HG03521 (cell line): Measurements from ENCODE around the gene HCN3.
"Not testable (repeated sequence)": the region's sequence is repeated elsewhere in the genome, so short reads cannot be mapped to it uniquely, and the experiment has no call there.

Source experiments
- ATAC-seq: cut with Tn5 transposase; IDR thresholded peaks from one replicate; pipeline ENCODE4 v1.9.1; 2021; ENCODE audit warnings: mild to moderate bottlenecking, moderate library complexity; ENCODE audit not compliant: unreplicated experiment

Gene HCN3

DNA sequence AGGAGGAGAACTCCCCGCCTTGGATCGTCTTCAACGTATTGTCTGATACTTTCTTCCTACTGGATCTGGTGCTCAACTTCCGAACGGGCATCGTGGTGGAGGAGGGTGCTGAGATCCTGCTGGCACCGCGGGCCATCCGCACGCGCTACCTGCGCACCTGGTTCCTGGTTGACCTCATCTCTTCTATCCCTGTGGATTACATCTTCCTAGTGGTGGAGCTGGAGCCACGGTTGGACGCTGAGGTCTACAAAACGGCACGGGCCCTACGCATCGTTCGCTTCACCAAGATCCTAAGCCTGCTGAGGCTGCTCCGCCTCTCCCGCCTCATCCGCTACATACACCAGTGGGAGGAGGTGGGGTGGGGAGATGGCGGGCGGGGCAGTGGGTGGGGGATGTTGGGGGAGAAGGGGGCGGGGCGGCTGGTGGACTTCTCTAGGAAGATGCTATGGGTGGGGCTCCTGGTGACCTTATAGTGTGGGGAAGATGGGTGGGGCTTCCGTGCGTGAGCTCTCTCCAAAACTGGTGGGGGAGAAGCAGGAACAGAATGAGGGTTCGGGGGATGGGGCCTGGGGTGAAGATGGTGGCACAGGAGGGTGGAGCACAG lies 5.3 kb downstream of the HCN3 start:
- no peak for ATAC-seq

DNA sequence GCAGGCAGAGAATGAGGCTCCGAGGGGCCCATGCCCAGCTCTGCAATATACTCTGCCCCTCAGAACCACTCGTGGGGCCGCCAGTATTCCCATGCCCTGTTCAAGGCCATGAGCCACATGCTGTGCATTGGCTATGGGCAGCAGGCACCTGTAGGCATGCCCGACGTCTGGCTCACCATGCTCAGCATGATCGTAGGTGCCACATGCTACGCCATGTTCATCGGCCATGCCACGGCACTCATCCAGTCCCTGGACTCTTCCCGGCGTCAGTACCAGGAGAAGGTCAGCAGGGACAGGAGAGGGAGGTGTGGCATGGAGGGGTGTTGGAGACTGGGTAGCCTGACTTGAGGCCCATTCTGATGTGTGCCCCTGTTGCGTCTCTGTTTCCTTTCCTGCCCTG lies 7.2 kb downstream of the HCN3 start:
- no peak for ATAC-seq

DNA sequence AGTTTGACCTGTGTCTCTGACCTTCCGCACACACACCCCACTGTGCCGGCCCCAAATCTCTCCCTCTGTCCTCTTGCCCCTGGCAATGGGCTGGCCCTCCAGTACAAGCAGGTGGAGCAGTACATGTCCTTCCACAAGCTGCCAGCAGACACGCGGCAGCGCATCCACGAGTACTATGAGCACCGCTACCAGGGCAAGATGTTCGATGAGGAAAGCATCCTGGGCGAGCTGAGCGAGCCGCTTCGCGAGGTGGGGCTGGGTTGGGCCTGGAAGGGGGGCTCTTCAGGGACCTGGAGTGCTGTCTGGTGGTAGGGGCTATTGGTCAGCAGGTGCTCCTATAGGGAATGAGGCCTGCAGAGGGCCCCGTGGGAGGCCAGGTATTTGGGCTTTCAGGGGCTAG lies 7.8 kb downstream of the HCN3 start:
- ATAC-seq: no peak

DNA sequence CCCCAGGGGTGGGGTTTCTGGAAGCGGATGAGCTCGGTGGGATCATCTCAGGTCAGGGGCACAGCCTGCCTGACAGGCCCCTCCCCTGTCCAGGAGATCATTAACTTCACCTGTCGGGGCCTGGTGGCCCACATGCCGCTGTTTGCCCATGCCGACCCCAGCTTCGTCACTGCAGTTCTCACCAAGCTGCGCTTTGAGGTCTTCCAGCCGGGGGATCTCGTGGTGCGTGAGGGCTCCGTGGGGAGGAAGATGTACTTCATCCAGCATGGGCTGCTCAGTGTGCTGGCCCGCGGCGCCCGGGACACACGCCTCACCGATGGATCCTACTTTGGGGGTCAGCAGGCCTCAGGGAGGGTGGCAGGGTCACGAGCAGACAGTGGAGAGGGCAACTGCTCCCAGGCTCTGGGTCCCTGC lies 8.4 kb downstream of the HCN3 start:
- no peak for ATAC-seq

DNA sequence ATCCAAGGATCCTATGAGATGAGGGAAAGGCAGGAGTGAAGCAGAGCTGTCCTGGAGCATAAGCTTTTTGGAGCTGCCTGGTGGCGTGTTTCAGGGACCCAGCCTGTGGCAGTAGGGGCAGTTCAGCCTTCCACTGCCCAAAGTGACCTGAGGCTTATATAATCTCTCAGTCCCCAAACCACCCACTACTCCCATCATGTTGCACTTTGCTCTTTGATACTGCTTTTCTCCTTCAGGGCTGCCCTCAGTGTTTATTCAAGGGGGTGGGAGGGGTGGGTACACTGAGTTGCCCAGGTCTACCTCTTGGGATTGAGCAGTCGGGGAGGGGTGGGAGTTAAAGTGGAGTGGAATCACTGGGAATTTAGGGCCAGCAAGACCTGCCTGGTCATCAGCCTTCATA lies 9.3 kb downstream of the HCN3 start:
- ATAC-seq: no peak

DNA sequence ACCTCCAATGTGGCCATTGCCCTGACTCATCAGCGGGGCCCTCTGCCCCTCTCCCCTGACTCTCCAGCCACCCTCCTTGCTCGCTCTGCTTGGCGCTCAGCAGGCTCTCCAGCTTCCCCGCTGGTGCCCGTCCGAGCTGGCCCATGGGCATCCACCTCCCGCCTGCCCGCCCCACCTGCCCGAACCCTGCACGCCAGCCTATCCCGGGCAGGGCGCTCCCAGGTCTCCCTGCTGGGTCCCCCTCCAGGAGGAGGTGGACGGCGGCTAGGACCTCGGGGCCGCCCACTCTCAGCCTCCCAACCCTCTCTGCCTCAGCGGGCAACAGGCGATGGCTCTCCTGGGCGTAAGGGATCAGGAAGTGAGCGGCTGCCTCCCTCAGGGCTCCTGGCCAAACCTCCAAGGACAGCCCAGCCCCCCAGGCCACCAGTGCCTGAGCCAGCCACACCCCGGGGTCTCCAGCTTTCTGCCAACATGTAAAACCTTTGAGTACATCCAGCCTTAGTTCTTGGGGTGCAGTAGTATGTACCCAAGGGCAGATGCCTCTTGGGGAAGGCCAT lies 10.8 kb downstream of the HCN3 start:
- ATAC-seq: no peak

DNA sequence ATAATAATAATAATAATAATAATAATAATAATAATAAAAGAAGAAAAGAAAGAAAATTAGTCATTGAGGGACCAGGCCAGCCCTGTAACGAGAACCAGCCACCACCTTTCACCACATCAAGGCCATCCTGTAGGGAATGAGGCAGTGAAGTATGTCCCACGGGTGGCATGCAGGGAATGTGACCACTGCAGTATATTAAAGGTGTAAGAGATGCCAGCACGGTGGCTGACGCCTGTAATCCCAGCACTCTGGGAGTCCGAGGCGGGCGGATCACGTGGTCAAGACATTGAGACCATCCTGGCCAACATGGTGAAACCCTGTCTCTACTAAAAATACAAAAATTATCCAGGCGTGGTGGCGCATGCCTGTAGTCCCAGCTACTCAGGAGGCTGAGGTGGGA lies 13.7 kb downstream of the HCN3 start:
- ATAC-seq: not testable (repeated sequence)

DNA sequence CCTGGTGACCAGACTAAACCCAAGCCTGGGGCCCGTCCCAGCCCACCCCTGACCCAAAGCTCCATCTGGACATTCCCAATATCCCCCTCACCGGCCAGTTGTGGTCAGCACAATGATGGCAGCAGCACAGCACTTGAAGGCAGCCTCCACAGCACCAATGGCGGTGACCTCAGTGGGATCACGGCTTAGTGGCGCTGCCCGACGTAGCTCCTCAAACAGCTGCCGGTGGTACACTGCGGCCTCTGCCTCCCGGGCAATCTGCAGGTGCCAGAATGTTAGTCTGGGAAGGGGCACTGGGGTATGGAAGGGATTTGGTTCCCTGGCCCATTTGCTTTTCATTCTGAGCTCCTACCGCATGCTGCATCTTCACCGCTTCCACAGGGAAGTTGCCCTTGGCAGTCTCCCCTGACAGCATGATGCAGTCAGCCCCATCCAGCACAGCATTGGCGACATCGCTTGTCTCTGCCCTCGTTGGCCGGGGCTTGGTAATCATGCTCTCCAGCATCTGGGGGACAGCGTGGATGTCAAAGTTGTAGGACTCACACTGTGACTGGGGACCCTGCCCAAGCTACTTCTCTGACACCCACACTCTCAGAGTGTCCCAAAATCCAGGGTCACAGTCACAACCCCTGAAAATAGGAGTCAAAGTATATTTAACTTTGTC lies 16.0 kb downstream of the HCN3 start:
- no peak for ATAC-seq

DNA sequence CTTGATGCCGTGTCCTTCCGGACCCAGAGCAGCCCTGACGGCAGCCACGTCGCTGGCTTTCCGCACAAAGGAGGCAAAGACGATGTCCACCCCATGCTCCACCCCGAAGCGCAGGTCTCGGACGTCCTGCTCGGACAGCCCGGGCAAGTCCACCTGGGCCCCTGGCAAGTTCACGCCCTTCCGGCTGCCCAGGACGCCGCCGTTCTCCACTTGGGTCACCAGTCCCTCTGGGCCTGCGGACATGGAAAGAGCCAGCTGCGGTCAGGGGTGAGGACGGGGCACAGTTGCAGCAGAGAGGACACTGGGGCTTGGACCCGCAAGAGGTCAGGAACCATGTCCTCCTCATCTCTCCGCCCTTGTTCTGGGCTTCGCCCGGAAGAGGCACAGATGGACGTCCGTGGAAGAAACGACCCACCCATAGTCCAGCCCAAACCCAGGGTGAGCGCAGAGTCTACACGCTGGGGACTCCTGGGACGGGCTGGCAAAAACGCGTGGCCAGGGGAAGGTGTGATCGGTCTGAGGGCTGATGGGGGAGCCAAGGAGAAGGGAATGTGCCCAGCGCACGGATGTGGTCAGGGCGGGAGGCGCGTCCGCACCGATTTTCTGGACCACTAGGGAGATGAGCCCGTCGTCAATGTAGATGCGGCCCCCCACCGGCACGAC lies 17.4 kb downstream of the HCN3 start:
- ATAC-seq: no peak

DNA sequence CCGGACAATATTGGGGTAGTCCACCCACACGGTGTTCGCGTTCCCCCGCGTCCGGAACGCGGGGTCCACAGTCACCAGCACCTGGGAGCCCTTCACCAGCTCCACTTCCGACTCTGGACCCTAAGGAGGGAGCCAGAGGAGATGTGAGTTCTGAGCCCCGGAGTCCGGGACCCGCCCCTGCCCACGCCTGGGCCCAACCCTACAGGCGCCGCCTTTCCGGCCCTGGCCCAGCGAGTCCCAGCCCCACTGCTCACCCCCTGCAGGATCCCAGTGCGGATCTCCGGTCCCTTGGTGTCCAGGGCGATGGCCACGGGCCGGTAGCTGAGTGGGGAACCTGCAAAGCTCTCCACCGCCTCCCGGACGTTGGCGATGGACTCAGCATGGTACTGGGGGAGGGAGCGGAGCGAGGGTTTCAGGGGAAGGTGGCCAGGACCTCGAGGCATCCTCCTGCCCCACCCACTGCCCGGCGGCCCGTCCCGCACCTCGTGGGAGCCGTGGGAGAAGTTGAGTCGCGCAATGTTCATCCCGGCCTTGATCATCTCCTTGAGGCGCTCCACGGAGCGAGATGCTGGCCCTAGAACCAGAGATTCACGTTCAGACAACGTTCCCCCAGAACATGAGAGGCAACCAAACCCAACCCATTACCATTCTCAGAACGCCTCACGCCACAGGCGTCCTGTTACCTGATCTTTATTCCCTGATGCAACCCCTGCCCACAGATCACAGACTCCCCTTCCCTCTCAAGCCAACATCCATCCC lies 18.1 kb downstream of the HCN3 start:
- ATAC-seq: no peak

DNA sequence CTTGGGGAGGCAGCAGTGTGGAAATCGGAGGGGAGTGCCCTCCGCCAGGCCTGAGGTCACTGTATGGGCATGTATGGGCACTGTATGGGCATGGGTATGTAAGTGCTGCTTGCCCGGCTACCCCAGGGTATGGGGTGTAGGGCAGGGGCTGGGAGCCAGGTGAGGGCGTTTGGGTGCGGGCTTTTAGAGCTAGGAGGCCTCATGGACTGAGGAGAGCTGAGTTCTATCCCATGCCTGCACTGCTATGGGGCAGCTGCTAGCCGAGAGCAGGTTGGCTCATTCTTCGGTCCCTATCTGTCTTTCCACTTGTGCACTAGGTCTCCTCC lies 18.6 kb downstream of the HCN3 start:
- no peak for ATAC-seq

DNA sequence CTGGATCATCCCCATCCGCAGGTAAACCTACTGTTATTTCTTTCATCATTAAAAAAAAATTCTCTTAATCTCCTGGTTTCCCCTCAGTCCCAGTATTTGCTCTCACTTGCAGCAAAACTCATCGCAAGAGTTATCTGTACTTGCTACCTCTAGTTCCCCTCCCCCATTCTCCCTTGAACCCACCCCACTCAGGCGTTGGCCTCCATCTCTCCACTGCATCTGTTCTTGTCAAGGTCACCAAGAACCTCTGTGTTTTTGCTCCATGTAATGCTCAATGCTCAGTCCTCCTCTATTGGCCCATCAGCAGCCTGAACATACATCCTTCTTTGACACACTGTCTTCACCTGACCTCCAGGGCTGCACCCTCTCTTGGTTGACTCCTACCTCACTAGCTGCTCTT lies 19.4 kb downstream of the HCN3 start:
- ATAC-seq: no peak

DNA sequence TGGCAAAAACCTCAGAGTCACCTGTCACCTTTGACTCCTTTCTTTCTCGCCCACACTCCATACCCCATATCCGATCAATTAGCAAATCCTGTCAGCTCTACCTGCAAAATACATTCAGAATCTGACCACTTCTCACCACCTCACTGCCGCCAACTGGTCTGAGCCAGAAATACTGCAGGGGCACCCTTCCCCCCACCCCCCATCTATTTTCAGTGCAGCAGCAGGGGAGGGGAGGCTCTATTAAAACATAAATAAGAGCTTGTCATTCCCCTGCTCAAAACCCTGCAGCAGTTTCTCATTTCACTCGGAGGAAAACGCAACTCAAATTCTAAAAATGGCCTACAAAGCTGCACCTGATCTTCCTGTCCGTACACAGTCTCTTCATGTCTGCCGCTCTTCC lies 20.1 kb downstream of the HCN3 start:
- ATAC-seq: no peak

DNA sequence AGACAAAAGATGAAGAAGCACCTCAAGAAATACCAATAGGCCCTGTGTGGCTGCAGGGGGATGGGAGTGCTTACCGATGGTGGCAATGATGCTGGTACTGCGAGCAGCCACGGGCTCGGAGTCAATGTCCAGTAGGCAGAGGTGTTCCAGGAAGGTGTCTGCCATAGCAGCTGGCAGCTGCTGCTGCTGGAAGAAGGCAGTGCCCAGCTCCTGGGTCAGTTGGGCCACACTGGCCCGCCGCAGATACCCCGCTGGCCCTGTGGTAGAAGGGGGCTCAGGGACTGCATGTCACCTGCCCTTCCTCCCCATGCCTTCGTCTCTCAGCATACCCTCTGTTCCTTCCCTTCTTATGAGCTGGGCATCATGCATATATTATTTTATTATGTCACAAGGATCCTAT lies 22.8 kb downstream of the HCN3 start:
- ATAC-seq: no peak

DNA sequence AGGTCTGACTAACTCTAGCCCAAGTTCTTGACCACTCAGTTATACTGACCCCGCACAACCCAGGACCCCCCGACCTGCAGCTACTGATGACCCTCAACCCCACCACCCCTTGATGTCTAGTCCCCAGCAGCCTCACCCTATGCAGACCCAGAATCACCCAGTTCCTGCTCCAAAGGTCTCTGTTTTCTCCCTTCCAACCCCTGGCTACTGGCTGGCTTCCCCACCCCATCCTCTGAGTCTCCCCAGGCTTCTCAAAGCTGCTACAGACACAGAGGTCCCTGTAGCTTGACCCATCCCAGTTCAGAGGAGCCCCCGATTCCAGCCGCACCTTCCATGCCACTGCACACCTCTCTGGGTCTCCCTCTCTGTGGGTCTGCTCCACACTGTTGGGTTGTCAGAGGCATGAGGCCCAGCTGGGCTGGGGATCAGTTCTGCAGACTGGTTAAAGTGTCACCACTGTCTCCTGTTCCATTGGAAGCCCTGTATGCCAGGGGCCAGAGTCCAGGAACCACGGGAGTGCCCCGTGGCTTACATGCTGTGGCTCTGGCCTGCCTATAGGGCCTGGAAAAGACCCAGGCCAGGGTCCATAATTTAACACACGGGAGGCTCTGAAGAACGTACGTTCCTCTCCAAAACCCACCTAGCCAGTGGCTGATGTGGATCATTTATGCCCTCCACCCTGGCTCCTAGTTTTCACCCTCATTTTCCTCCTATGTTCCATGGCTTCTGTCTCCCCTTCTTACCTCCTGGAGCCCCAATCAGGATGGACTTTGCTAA lies 23.5 kb downstream of the HCN3 start:
- no peak for ATAC-seq

DNA sequence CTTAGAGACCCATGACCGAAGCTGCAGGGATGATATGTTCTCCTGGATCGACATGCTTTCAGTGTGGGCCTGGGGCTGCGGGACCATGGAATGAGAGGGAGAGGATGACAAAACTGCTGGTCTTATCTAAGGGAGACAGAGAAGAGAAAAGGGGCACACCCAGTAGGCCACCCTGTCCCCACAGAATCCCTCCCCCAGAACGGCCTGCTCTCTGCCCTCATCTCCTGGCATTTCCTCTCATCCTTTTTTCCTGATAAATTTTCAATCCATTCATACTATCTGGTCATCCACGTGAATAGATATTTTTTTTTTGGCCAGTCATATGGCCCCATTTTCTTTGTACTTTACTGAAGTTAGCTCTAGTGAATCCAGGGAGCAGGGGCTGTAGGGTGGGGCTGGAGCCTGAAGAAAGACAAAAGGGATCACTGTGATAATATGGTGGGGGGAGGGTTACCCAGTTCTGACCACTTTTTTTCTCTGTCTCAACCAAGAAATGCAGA lies 24.1 kb downstream of the HCN3 start, which contains the start of gene PKLR:
Gene PKLR (minus strand): TSS at position 97 of the 500 bp plus-strand sequence. CDS start 43 bp downstream, at position 54.
- no peak for ATAC-seq

DNA sequence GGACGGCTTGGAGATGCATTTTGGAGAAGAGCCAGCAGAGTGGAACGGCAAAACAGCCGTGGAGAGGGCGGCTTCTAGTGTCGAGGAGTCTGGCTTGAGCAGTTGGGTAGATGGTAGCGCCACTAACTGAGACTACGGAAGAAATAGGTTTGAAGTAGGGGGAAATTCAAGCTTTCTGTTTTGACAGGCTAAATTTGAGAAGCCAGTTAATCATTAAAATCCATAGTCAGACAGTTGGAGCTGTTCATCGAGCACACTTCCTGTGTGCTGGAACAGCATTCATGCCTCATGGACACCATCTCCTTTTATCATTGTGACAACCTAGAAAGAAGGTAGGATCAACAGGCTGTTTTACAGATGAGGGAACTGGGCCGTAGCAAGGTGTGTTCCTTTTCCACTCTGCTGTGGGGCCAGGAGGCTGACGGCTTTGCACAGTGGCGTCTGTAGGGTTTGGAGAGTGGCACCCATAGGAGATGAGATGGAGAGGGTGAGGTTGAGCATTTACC lies 27.3 kb downstream of the HCN3 start:
- ATAC-seq: no peak

DNA sequence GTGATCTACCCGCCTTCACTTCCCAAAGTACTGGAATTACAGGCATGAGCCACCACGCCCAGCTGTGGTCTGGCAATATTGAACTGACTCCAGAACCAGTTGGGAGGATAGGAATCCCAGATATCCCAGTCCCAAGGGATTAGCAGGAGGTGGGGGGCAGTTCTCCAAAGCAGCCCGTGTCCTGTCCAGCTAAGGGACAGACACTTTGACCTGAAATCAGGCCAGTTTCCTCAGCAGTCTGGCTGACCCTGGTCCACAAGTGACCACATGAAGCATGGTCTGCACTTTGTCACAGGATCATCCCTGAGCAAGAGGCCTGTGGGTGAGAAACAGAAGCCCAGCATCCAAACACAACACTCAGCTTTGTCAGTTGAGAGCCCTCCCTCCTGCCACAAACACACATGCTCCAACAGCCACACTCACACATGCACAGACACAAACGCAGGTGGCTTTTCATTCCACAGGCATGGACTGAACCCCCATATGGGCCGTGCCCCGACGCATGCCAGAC lies 28.7 kb downstream of the HCN3 start:
- no peak for ATAC-seq

DNA sequence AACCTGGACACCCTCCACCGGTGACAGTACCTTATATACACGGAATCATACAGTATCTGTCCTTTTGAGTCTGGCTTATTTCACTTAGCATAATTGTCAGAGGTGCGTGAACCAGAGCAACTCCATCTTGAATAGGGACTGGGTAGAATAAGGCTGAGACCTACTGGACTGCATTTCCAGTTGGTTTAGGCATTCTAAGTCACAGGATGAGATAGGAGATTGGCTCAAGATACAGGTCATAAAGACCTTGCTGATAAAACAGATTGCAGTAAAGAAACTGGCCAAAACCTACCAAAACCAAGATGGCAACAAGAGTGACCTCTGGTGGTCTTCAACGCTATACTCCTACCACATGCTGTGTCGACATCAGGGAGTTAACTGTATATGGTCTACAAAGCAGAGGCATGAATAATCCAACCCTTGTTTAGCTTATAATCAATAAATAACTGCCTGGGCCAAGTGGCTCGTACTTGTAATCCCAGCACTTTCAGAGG lies 30.0 kb downstream of the HCN3 start:
- ATAC-seq: no peak
